Epithelial cell of proximal tubule (primary cell): ENCODE data around the gene MAP3K20. TPM values are rescaled to one million over a fixed set of nuclear protein-coding genes. Genes with fewer than 3 reads are reported as not detected.

ENCODE experiments used
- DNase-seq: peaks from one replicate; pipeline ENCODE4 v3.0.0-alpha.2; 2011; ENCODE audit warnings: low read depth
- H3K4me3 ChIP-seq: 2 replicates; pipeline ENCODE4 v1.5.1; 2011; ENCODE audit warnings: low read depth, mild to moderate bottlenecking, low read length
- total RNA-seq: library from RNA; depleted of rRNA; stranded (reverse); fragments of >200 nt; gene quantifications from 2 replicates; pipeline ENCODE4 v1.2.3, GENCODE V29; 2015
- TF ChIP-seq, protein P1 (sequence below): conservative IDR thresholded peaks from 2 replicates; pipeline ENCODE4 v1.5.1; 2012; ENCODE audit warnings: low read depth, mild to moderate bottlenecking, low read length

Gene MAP3K20
- total RNA-seq, 1 donor from 2014 or later = 19.4 TPM

DNA sequence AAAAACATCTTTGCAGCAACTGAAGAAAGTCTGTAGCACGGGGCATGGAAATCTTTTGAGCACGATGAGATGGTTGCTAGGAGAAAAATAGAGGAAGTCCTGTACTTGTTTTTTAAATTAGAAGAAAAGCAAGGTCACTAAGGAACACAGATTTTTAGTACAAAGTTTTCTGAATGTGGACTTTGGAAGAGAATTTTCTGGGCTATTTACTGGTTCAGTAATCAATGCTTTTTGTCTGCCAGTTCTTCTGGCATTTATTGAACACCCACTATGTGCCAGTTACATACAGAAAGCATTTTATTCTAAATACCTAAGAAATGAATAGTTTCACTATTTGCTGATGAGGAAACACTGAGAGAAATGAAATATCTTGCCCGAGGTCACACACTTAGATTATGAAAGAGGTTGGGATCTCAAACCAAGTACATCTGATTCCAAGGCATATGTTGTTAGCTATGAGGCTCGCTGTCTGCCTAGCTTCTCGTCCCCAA, 15.6 kb upstream of the MAP3K20 start:
- no peak for DNase-seq
- TF ChIP-seq, protein P1, sequence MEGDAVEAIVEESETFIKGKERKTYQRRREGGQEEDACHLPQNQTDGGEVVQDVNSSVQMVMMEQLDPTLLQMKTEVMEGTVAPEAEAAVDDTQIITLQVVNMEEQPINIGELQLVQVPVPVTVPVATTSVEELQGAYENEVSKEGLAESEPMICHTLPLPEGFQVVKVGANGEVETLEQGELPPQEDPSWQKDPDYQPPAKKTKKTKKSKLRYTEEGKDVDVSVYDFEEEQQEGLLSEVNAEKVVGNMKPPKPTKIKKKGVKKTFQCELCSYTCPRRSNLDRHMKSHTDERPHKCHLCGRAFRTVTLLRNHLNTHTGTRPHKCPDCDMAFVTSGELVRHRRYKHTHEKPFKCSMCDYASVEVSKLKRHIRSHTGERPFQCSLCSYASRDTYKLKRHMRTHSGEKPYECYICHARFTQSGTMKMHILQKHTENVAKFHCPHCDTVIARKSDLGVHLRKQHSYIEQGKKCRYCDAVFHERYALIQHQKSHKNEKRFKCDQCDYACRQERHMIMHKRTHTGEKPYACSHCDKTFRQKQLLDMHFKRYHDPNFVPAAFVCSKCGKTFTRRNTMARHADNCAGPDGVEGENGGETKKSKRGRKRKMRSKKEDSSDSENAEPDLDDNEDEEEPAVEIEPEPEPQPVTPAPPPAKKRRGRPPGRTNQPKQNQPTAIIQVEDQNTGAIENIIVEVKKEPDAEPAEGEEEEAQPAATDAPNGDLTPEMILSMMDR = no peak
- H3K4me3 ChIP-seq = no peak overlapping the region

DNA sequence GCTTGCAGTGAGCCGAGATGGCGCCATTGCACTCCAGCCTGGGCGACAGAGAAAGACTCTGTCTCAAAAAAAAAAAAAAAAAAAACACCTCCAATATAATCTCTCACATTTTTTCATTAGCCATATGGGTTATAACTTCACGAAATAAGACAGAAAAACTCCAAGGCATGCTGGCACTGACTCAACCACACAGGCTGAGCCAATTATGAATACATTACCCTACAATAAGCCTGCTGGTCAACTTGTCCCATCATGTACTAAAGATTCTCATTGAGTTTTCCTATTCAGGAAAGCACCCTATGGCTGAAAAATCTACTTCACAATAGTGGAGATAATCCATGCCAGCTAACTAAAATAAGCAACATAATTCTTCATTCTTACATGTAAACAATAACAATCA, 12.8 kb upstream of the MAP3K20 start:
- TF ChIP-seq, protein P1 = no peak
- DNase-seq = no peak
- H3K4me3 ChIP-seq = no peak overlapping the region

DNA sequence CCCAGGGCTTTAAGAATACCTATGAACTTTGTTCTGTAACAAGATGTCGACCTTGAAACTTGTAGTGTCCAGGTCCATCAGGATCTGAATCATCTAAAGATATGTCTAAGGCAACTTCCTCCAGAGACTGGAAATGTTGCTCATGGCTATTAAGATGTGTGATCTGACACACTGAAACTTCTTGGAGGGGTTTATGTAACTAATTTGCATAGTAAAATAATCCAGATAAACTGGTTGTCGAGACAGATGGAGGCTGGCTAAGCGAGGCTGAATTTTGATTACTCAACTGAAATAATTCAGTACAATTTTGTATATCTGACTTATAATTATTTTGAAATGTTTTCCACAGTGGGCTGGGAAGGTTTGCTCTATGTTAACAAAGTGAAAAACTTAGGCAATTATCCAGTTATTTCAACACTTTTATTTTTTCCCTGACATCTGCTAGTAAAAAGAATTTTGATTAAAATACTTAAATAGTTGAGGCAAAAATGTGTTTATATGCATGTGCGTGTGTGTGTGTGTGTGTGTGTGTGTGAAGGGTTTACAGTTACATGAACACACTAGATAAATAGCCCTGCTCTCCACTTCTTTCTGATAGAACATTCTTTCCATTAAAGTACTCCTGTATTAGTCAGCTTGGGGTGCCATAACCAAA, 11.4 kb upstream of the MAP3K20 start:
- no peak overlapping the region for H3K4me3 ChIP-seq
- no peak for DNase-seq
- TF ChIP-seq, protein P1 = no peak

DNA sequence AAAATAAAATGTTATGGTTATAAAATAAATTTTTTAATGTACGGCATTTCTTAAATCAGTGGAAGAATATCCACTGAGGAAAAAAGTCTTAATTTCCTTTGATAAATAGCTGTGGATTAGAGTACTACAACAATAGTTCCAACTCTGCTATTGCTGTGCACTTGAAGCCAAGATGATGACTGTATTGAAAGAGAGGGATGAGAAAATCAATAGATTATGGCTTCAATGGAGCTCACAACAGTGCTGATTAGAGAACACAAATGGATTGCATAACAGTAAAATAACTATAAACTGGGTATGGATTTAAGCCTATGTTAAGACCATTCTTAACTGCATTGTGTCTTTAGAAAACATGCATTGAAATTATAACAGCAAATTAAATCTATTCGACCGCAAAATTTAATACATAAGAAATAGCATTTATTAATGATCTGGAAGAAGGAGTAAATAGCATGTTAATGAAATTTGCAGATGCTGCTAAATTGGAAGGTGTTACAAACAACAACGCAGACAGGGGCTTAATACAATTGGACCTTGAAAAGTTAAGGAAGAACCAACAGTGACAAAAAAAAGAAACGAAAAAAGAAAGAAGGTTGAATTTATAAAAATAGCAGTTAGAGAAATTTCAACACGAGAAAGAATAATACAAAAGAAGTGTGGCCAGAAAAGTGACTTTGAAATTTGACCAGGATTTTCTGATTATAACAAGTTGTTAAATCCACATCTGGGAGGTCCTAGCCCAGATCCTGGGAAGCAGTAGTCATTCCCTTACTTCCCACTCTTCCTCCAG, 8.6 kb upstream of the MAP3K20 start:
- no peak overlapping the region for H3K4me3 ChIP-seq
- TF ChIP-seq, protein P1 = no peak
- no peak for DNase-seq

DNA sequence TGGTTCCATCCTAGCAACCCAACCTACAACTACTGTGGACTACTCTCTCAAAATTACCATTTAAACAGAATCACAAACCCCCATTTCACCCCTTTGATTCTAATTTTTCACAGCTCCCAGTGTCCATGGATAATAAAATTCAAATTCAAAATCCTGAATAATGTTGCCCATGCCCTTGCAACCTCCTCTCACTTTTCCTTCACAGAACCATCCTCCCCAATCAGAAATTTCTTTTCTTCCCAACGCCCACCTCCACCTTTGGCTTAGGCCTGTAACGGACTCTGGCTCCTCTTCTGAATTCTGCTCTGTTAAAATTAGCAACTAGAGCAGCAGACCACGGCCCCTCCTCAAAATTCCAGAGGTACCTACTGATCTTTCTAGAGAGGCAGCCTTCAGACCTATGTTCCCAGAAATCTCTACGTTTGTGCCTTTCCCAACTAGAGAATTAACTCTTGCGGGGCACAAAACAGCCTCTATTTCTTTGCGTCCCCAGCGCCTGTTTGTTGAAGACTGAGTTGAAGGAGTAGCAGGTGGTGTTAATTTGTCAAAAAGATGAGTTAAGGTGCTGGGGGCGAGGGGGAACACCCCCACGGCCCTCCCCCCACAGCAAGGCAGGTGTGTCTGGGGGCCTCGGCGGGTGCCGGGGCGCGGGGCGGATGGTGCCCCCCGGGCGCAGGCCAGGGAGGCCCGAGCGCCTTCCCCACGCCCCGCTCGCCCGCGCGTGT, 428 bp upstream of the MAP3K20 start:
- no peak for DNase-seq
- H3K4me3 ChIP-seq = peak overlapping the region; percentile 76
- TF ChIP-seq, protein P1 = no peak

DNA sequence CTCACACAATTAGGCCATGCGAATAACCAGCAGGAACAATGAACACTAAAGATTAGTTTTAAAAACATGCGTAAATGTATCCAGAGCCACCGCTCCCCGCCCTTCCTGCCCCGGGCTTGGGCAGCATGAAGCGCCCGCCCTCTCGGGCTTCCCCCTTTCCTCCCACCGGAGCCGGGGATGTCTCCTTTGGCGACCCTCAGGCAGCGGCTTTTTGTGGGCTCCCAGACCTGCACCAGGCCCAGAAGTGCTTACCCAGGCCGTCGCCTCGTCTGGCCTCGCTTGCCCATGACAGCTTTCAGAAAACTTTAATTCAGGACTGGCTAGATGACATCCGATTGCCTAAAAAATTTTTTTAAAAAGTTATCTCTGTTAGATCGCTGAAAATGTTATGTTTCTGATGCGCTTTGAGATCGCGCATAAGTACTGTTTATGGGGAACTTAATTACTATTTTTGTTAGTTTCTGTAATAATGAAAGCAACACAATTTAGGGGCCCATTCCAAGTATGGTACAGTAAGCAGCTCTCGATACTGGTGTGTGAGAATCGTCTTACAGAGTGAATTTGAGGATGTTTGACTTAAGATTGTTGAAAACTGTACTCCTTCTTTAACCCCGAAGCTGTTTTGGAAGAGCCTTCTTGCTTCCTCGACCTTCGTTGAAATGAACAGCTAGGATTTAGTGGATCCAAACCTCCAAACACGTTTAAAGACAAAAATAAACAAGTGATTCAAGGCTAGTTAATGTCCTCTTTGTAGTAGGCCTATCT, 1.1 kb downstream of the MAP3K20 start:
- TF ChIP-seq, protein P1 = no peak
- no peak for DNase-seq
- peak overlapping the region; percentile 76 for H3K4me3 ChIP-seq
